ENCODE data around the gene SFXN4. TPM values are rescaled to one million over a fixed set of nuclear protein-coding genes. Genes with fewer than 3 reads are reported as not detected.
A peak's percentile ranks its signal among the peaks of the same experiment; 100 is the strongest.

SFXN4 gene
- total and polyA plus RNA-seq, 2 of the 13 experiments (the other 11 are each of a cell fraction or from before 2014, with no cell fraction given): 47.7 to 64.9 TPM

GRCh38 chr10:119104654-119105015 is 60.9 kb downstream of the SFXN4 start (continued):
- TF ChIP-seq ZNF574 (CRISPR knock-in tag; IDR thresholded peaks at IDR 0.05) (no peak), MIXL1 (CRISPR knock-in tag; IDR thresholded peaks at IDR 0.05) (no peak), CSRNP2 (CRISPR knock-in tag; conservative IDR thresholded peaks at IDR 0.05; ENCODE audit: low read depth) (no peak), XBP1 (CRISPR knock-in tag; IDR thresholded peaks at IDR 0.05) (no peak), PATZ1 (CRISPR knock-in tag; IDR thresholded peaks at IDR 0.05) (peak; percentile 40; the same call in 1 of the 2 replicates), SETDB1 (CRISPR knock-in tag; IDR thresholded peaks at IDR 0.05; ENCODE audit: borderline replicate concordance) (no peak), ZBTB7B (CRISPR knock-in tag; IDR thresholded peaks at IDR 0.05) (no peak), HNRNPLL (IDR thresholded peaks at IDR 0.05; ENCODE audit: low read depth, low read length, poor library complexity, severe bottlenecking) (peak; percentile 22), KLF12 (CRISPR knock-in tag; IDR thresholded peaks at IDR 0.05; ENCODE audit: borderline replicate concordance) (0 out of 2 replicates have a peak, but pooled peaks have one; percentile 31), FOXO4 (CRISPR knock-in tag; conservative IDR thresholded peaks at IDR 0.05) (no peak), ZNF687 (CRISPR knock-in tag; IDR thresholded peaks at IDR 0.05) (peak; percentile 58), NR1H2 (CRISPR knock-in tag; IDR thresholded peaks at IDR 0.05; ENCODE audit: borderline replicate concordance, low read depth) (no peak), ZNF382 (CRISPR knock-in tag; IDR thresholded peaks at IDR 0.05; ENCODE audit: borderline replicate concordance) (no peak), SKI (IDR thresholded peaks at IDR 0.05; ENCODE audit: partially characterized antibody) (no peak), KDM1A (CRISPR knock-in tag; IDR thresholded peaks at IDR 0.05) (peak; percentile 57; the same call in 1 of the 2 replicates), ZNF781 (CRISPR knock-in tag; IDR thresholded peaks at IDR 0.05; ENCODE audit: borderline replicate concordance, not compliant biosample characterization) (no peak), NFYB (CRISPR knock-in tag; IDR thresholded peaks at IDR 0.05) (no peak), ZMYM3 (CRISPR knock-in tag; IDR thresholded peaks at IDR 0.05) (peak; percentile 40; the same call in 1 of the 2 replicates), ZBTB21 (CRISPR knock-in tag; IDR thresholded peaks at IDR 0.05) (no peak)
